ENCODE data around the gene HLX.

Gene HLX, protein sequence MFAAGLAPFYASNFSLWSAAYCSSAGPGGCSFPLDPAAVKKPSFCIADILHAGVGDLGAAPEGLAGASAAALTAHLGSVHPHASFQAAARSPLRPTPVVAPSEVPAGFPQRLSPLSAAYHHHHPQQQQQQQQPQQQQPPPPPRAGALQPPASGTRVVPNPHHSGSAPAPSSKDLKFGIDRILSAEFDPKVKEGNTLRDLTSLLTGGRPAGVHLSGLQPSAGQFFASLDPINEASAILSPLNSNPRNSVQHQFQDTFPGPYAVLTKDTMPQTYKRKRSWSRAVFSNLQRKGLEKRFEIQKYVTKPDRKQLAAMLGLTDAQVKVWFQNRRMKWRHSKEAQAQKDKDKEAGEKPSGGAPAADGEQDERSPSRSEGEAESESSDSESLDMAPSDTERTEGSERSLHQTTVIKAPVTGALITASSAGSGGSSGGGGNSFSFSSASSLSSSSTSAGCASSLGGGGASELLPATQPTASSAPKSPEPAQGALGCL

DNA sequence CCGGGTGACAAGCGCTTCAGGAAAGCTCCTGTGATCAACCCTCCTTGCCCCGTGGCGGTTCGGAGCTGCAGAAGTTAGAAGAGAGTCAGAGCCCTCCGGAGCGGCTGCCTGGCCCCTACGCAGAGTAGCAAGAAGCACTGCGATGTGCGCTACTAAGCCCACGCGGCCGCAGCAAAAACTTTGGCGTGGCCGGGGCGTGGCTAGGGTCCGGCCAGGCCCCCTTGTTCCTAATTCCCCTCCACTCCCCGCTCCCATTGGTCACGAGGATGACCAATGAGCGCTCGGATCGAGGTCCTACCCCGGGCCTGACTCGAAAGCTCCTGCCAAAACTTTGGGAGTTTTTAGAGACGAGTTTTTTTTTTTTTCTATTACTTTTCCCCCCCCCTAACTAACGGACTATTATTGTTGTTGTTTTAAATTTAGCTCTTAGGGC is at the start of gene HLX:
Gene HLX, plus strand, starts transcription at position 368 of the 433 bp plus-strand sequence. CDS start 415 bp downstream, outside the sequence.
- no peak for DNase-seq

DNA sequence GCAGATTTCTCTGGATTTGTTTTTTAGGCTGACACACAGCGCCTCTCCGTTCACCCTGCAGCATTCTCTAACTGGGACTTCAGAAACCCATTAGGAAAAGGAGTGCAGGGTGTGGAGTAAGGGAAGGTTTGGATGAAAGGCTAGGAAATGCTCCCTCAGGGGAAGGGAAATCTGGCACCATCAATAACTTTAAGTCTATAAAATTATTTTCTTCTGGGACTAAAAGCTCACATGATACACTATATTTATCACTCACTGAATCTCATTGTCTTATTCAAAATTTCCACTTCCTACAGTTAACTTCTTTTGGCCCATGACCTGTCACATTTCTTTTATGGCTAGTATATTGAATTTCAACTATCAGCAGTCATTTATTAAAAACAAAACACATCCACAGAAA is 45.8 kb upstream of the HLX start:
- DNase-seq: no peak

- no peak for DNase-seq
Measured at GRCh38 chr1:220834155-220834870, 44.9 kb upstream of the HLX start.

GRCh38 chr1:220838578-220838977 is 40.7 kb upstream of the HLX start:
- no peak for DNase-seq

- no peak for DNase-seq
Measured at GRCh38 chr1:220839474-220839873, 39.8 kb upstream of the HLX start.

DNA sequence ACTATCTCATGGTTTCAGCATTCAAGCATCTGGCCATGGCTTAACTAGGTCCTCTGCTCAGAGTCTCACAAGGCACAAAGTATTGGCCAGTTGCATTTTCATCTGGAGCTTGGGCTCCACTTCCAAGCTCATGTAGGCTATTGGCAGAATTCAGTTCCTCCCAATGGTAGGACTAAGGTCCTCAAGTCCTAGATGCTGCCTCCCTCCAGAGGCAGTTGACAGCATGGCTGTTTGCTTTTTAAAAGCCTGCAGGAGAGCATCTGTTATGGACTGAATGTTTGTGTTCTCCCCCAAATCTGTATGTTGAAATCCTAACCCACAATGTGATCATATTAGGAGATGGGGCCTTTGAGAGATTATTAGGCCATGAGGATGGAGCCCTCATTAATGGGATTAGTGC is 38.0 kb upstream of the HLX start:
- no peak for DNase-seq

DNA sequence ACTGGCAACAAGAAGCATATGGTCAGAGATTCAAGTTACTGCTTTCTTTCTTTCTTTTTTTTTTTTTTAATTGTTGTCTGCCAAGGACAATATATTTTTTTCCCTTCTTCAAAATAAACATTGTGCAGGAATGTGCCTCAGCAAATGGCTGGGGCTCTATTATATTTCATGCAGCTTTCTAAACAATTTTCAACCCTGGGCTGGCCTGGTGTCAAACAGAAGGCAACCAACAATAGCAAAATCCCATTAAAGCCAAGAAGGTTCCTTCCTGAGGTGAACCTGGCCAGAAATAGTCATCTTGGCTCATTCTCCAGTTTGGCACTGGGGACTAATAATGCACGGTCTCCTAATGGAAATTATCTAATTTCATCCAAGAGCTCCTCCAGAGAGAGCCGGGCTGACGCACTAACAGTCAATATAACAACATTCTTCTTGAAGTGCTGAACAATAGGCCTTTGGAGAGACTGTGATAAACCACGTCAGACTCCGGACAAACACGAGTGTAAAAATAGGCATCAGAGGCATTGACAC is 35.7 kb upstream of the HLX start:
- no peak for DNase-seq

- no peak for DNase-seq
Measured at GRCh38 chr1:220852408-220852807, 26.8 kb upstream of the HLX start.

DNA sequence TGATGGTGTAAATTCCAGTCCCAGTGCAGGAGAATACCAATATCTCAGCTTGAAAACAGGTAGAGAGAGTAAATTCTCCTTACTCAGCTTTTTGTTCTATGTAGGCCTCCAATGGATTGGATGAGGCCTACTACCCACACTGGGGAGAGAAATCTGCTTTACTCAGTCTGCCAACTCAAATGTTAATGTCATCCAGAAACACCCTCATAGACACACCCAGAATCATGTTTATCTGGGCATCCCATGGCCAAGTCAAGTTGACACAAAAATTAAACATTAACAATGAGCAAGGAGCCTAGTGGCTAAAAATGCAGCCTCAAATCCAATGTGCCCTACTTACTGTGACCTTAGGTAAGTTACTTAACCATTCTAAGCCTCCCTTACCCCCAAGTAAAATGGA is 6.9 kb upstream of the HLX start:
- DNase-seq: no peak

DNA sequence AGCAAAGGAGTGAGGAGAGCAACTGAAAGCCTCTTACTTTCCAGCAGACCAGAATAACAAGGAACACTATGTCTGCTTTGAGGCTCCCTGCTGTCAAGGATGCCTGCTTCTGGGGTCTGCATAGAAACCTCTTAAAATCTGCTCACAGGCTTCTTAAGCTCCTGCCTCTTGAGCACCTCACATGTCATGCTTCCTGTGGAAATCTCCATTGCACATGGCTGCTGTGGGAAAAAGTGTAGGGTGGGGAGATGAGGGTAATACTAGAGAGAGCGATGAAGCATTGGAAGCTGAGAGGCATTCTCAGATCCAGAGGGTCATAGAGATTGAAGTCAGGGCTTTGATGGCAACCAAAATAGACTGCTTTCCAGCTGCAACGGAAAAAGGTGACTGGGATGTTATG is 6.2 kb upstream of the HLX start:
- DNase-seq: no peak

DNA sequence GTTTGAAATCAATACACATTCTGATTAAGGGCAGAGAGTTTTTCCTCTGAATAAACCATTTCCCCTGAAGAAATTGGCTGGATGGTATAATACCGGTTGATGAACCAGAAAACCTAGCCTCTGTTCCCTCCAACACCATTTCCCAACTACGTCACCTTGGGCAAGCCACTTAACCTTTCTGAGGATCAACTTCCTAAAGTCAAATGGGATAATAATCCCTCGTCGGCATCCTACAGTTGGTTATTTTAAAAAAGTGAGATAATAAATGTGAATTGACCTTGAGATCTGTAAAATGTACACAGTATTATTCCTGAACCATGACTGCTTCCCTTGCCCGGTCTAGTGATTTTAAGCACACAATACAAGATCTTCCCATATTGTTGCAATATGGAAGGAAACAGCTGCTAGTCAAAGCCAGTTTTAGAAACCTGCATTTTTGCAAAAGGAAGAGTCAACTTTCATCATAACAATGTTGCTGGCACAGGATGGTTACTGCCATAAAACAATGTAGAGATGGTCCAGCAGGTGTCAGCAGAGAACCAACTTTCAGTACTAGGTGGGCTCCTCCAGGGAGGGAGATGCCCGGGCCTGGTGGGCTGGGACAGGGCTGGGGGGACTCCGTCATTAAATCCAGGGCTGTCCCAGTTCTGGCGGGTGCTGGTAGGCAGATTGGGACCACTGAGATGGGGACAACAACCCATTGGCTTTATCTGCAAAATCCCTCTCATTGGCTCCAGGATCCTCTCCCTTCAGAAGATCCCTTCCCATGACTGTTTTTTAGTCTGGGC is 5.2 kb upstream of the HLX start:
- DNase-seq: no peak

- no peak for DNase-seq
Measured at GRCh38 chr1:220875260-220875659, 4.0 kb upstream of the HLX start.

- no peak for DNase-seq
Measured at GRCh38 chr1:220876511-220877376, 2.5 kb upstream of the HLX start.

GRCh38 chr1:220877377-220878095 is 1.7 kb upstream of the HLX start:
- no peak for DNase-seq

- DNase-seq: no peak
Measured at GRCh38 chr1:220878191-220879075, 810 bp upstream of the HLX start.

DNA sequence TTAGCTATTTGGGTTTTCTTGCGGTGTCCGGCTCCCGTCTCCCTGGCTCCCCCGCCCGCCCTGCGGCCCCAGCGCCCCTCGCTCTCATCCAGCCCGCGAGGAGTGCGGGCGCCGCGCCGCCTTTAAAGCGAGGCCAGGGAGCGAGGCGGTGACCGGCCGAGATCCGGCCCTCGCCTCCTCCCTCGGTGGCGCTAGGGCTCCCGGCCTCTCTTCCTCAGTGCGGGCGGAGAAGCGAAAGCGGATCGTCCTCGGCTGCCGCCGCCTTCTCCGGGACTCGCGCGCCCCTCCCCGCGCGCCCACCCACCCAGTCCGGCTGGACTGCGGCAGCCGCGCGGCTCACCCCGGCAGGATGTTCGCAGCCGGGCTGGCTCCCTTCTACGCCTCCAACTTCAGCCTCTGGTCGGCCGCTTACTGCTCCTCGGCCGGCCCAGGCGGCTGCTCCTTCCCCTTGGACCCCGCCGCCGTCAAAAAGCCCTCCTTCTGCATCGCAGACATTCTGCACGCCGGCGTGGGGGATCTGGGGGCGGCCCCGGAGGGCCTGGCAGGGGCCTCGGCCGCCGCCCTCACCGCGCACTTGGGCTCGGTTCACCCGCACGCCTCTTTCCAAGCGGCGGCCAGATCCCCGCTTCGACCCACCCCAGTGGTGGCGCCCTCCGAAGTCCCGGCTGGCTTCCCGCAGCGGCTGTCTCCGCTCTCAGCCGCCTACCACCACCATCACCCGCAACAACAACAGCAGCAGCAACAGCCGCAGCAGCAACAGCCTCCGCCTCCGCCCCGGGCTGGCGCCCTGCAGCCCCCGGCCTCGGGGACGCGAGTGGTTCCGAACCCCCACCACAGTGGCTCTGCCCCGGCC is 492 bp downstream of the HLX start:
- DNase-seq: no peak

- DNase-seq: no peak
Measured at GRCh38 chr1:220880362-220880670, 1.1 kb downstream of the HLX start.

- no peak for DNase-seq
Measured at GRCh38 chr1:220880726-220881506, 1.7 kb downstream of the HLX start.
